Lower leg skin (tissue), 4 donors: ENCODE results near the gene SEMA3A. TPM values are rescaled to one million over a fixed set of nuclear protein-coding genes. Genes with fewer than 3 reads are reported as not detected.

ENCODE experiments used
- DNase-seq, 2 donors: peaks; one replicate each; pipeline ENCODE4 v3.0.0-alpha.2; 2019; ENCODE audit warnings: low spot score in 2 of 2
- H3K4me3 ChIP-seq: fragments of 200-600 bp; sonication (generic); 2 replicates; pipeline ENCODE4 v1.5.1; 2017; ENCODE audit warnings: mild to moderate bottlenecking, low read depth; ENCODE audit not compliant: poor library complexity, severe bottlenecking
- CTCF ChIP-seq, 3 donors: fragments of 450-650 bp; IDR thresholded peaks; one replicate each; pipeline ENCODE4 v1.5.1; 2016; ENCODE audit warnings: antibody characterized with exemption in 3 of 3, mild to moderate bottlenecking in 3 of 3, moderate library complexity in 2 of 3
- POLR2A ChIP-seq, 2 donors: fragments of 450-650 bp; IDR thresholded peaks; one replicate each; pipeline ENCODE4 v1.6.1; 2016 to 2017; ENCODE audit warnings: antibody characterized with exemption in 2 of 2, mild to moderate bottlenecking in 1 of 2, moderate library complexity in 1 of 2
- WGBS, 2 donors: methylation state at CpG; one replicate each; pipeline ENCODE4 v1.1.5; 2018; 5-methylcytosine and 5-hydroxymethylcytosine counted together
- intact Hi-C: fragments of 100-400 bp; cut with DNase I; formaldehyde crosslinking; loops from one replicate; pipeline ENCODE4 v1.15.0; 2023; ENCODE audit warnings: low total_unique reads
- total RNA-seq, 4 donors: library from RNA; depleted of rRNA; stranded (reverse); fragments of >200 nt; gene quantifications; one replicate each; pipeline ENCODE4 v1.1.0, GENCODE V29; 2016

Gene SEMA3A
- total RNA-seq, 4 donors from 2014 or later, result 0.19 to 1.6 (median 1.4) TPM

- WGBS, 2 donors, result 63 to 65% methylated on average over 3 of the region's 3 CpGs
- TF ChIP-seq CTCF (IDR thresholded peaks at IDR 0.05), result no peak
- TF ChIP-seq POLR2A (IDR thresholded peaks at IDR 0.05), result no peak
- intact Hi-C loops, result no loop called here
- no peak for DNase-seq
- H3K4me3 ChIP-seq, result no peak overlapping the region
Observed at GRCh38 chr7:84106291-84106690, 88.3 kb downstream of the SEMA3A start.

- TF ChIP-seq CTCF (IDR thresholded peaks at IDR 0.05) (no peak), POLR2A (IDR thresholded peaks at IDR 0.05) (no peak)
- no peak overlapping the region for H3K4me3 ChIP-seq
- DNase-seq, result no peak
- intact Hi-C loops, result no loop called here
- WGBS, 2 donors, result 29 to 55% methylated on average over 1 of the region's 1 CpG
Observed at GRCh38 chr7:84105586-84105985, 89.0 kb downstream of the SEMA3A start.

GRCh38 chr7:84104826-84105225 lies 89.8 kb downstream of the SEMA3A start:
- 79 to 80% methylated on average over 3 of the region's 3 CpGs for WGBS, 2 donors
- intact Hi-C loops, result no loop called here
- no peak for DNase-seq
- no peak for TF ChIP-seq CTCF (IDR thresholded peaks at IDR 0.05)
- TF ChIP-seq POLR2A (IDR thresholded peaks at IDR 0.05), result no peak
- no peak overlapping the region for H3K4me3 ChIP-seq

GRCh38 chr7:84102213-84102612 lies 92.4 kb downstream of the SEMA3A start:
- TF ChIP-seq CTCF (IDR thresholded peaks at IDR 0.05) (no peak), POLR2A (IDR thresholded peaks at IDR 0.05) (no peak)
- no peak overlapping the region for H3K4me3 ChIP-seq
- intact Hi-C loops, result no loop called here
- 91 to 94% methylated on average over 1 of the region's 1 CpG for WGBS, 2 donors
- no peak for DNase-seq

- TF ChIP-seq CTCF (IDR thresholded peaks at IDR 0.05) (no peak), POLR2A (IDR thresholded peaks at IDR 0.05) (no peak)
- H3K4me3 ChIP-seq, result no peak overlapping the region
- 86 to 91% methylated on average over 1 of the region's 1 CpG for WGBS, 2 donors
- intact Hi-C loops, result no loop called here
- no peak for DNase-seq
Observed at GRCh38 chr7:84100866-84101265, 93.7 kb downstream of the SEMA3A start.

GRCh38 chr7:84095971-84096370 lies 98.6 kb downstream of the SEMA3A start:
- 59% methylated on average over 2 of the region's 2 CpGs for WGBS, 2 donors
- no peak overlapping the region for H3K4me3 ChIP-seq
- no peak for DNase-seq
- TF ChIP-seq POLR2A (IDR thresholded peaks at IDR 0.05) (no peak), CTCF (IDR thresholded peaks at IDR 0.05) (no peak)
- intact Hi-C loops, result no loop called here
